Esophagus squamous epithelium (tissue), 4 donors: Measurements from ENCODE around the gene SYT14.

Source experiments
- POLR2A ChIP-seq, 4 donors: fragments of 450-650 bp; IDR thresholded peaks; one replicate each; pipeline ENCODE4 v1.6.1; 2017; ENCODE audit warnings: antibody characterized with exemption in 4 of 4, mild to moderate bottlenecking in 4 of 4, moderate library complexity in 3 of 4
- TF ChIP-seq, protein P1 (sequence below), 6 experiments: fragments of 450-650 bp in 4 of 6; fragments of 200-600 bp in 2 of 6; sonication (generic) in 2 of 6; IDR thresholded peaks; one replicate each; pipeline ENCODE4 v1.5.1; 2016 to 2019; ENCODE audit warnings: antibody characterized with exemption in 6 of 6, mild to moderate bottlenecking in 4 of 6, moderate library complexity in 4 of 6

DNA sequence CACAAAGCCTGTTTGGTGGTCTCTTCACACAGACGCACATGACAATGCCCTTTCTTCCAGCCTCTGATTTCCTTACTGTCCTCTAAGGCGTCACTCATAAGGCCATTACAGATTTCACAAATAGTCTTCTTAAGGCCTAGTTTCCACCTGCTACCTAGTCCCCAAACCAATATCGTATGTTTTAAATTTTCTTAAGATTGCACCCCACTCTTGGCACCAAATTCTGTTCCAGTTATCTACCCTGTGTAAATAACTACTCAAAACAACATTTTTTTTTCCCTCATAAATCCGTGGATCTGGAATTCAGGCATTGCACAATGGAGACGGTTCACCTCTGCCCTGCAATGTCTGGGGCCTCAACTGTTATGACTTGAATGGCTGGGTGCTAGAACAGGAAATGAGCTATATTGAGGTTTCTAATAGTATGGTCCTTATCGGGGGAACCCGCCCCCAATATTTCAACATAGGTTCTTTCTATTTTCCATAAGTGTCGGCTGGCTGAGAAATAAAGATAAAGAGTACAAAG is 257.7 kb downstream of the SYT14 start:
- TF ChIP-seq, protein P1, sequence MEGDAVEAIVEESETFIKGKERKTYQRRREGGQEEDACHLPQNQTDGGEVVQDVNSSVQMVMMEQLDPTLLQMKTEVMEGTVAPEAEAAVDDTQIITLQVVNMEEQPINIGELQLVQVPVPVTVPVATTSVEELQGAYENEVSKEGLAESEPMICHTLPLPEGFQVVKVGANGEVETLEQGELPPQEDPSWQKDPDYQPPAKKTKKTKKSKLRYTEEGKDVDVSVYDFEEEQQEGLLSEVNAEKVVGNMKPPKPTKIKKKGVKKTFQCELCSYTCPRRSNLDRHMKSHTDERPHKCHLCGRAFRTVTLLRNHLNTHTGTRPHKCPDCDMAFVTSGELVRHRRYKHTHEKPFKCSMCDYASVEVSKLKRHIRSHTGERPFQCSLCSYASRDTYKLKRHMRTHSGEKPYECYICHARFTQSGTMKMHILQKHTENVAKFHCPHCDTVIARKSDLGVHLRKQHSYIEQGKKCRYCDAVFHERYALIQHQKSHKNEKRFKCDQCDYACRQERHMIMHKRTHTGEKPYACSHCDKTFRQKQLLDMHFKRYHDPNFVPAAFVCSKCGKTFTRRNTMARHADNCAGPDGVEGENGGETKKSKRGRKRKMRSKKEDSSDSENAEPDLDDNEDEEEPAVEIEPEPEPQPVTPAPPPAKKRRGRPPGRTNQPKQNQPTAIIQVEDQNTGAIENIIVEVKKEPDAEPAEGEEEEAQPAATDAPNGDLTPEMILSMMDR (IDR thresholded peaks at IDR 0.05): no peak
- no peak for TF ChIP-seq POLR2A (IDR thresholded peaks at IDR 0.05)
